Measurements from ENCODE around the gene NSMCE1. TPM values are rescaled to one million over a fixed set of nuclear protein-coding genes. Genes with fewer than 3 reads are reported as not detected.
"Not testable (repeated sequence)": the region's sequence is repeated elsewhere in the genome, so short reads cannot be mapped to it uniquely, and the experiment has no call there.

Gene NSMCE1
- total RNA-seq, 1 experiment from 2014 or later = 73.3 TPM

GRCh38 chr16:27303256-27304100 is 34.9 kb upstream of the NSMCE1 start:
- peak; percentile 46 for DNase-seq (ENCODE audit: low read depth)

GRCh38 chr16:27302126-27302525 is 33.6 kb upstream of the NSMCE1 start:
- no peak for DNase-seq (ENCODE audit: low read depth)

- DNase-seq (ENCODE audit: low read depth) = no peak
Measured at GRCh38 chr16:27301236-27301861, 32.8 kb upstream of the NSMCE1 start.

GRCh38 chr16:27298132-27298531 is 29.6 kb upstream of the NSMCE1 start:
- DNase-seq (ENCODE audit: low read depth) = no peak

GRCh38 chr16:27293343-27293742 is 24.8 kb upstream of the NSMCE1 start:
- DNase-seq (ENCODE audit: low read depth) = no peak

- no peak for DNase-seq (ENCODE audit: low read depth)
Measured at GRCh38 chr16:27291722-27292240, 23.2 kb upstream of the NSMCE1 start.

- no peak for DNase-seq (ENCODE audit: low read depth)
Measured at GRCh38 chr16:27291106-27291505, 22.5 kb upstream of the NSMCE1 start.

GRCh38 chr16:27290562-27290961 is 22.0 kb upstream of the NSMCE1 start:
- DNase-seq (ENCODE audit: low read depth) = no peak

GRCh38 chr16:27289669-27290068 is 21.1 kb upstream of the NSMCE1 start:
- peak; percentile 26 for DNase-seq (ENCODE audit: low read depth)

GRCh38 chr16:27288313-27288712 is 19.7 kb upstream of the NSMCE1 start:
- DNase-seq (ENCODE audit: low read depth) = not testable (repeated sequence)

- DNase-seq (ENCODE audit: low read depth) = no peak
Measured at GRCh38 chr16:27287887-27288286, 19.3 kb upstream of the NSMCE1 start.

- no peak for DNase-seq (ENCODE audit: low read depth)
Measured at GRCh38 chr16:27287051-27287811, 18.7 kb upstream of the NSMCE1 start.

- DNase-seq (ENCODE audit: low read depth) = peak; percentile 95
Measured at GRCh38 chr16:27286451-27286850, 17.9 kb upstream of the NSMCE1 start.

GRCh38 chr16:27285676-27286196 is 17.2 kb upstream of the NSMCE1 start:
- no peak for DNase-seq (ENCODE audit: low read depth)

GRCh38 chr16:27284865-27285675 is 16.5 kb upstream of the NSMCE1 start:
- no peak for DNase-seq (ENCODE audit: low read depth)

GRCh38 chr16:27281243-27281642 is 12.7 kb upstream of the NSMCE1 start:
- DNase-seq (ENCODE audit: low read depth) = no peak

- DNase-seq (ENCODE audit: low read depth) = no peak
Measured at GRCh38 chr16:27275394-27275793, 6.8 kb upstream of the NSMCE1 start.

- not testable (repeated sequence) for DNase-seq (ENCODE audit: low read depth)
Measured at GRCh38 chr16:27274424-27274874, 5.9 kb upstream of the NSMCE1 start.

GRCh38 chr16:27273670-27274423 is 5.3 kb upstream of the NSMCE1 start:
- peak; percentile 41 for DNase-seq (ENCODE audit: low read depth)

GRCh38 chr16:27273330-27273669 is 4.7 kb upstream of the NSMCE1 start:
- DNase-seq (ENCODE audit: low read depth) = no peak
